T-helper 2 cell treated with Interferon-gamma antibody and Interleukin-4, amounts not matched to agents 5 μg/mL and 100 μg/mL, for 36 hours (primary cell): ENCODE results near the gene JAZF1.

Source experiments
- DNase-seq: peaks from one replicate; pipeline ENCODE4 v3.0.0; 2021; ENCODE audit warnings: low spot score
- H3K27ac Mint-ChIP-seq: one replicate; pipeline ENCODE4 v1.8.0; 2021; ENCODE audit warnings: mild to moderate bottlenecking, mixed read lengths
- H3K27me3 Mint-ChIP-seq: one replicate; pipeline ENCODE4 v1.8.0; 2021; ENCODE audit warnings: low read depth, mixed read lengths
- H3K36me3 Mint-ChIP-seq: one replicate; pipeline ENCODE4 v1.8.0; 2021; ENCODE audit warnings: low read depth, mixed read lengths
- H3K4me1 Mint-ChIP-seq: one replicate; pipeline ENCODE4 v1.8.0; 2021; ENCODE audit warnings: low read depth, mixed read lengths
- H3K4me3 Mint-ChIP-seq: one replicate; pipeline ENCODE4 v1.8.0; 2022; ENCODE audit warnings: mild to moderate bottlenecking, moderate library complexity, mixed read lengths
- H3K9me3 Mint-ChIP-seq: one replicate; pipeline ENCODE4 v1.8.0; 2021; ENCODE audit warnings: mixed read lengths

Gene JAZF1

DNA sequence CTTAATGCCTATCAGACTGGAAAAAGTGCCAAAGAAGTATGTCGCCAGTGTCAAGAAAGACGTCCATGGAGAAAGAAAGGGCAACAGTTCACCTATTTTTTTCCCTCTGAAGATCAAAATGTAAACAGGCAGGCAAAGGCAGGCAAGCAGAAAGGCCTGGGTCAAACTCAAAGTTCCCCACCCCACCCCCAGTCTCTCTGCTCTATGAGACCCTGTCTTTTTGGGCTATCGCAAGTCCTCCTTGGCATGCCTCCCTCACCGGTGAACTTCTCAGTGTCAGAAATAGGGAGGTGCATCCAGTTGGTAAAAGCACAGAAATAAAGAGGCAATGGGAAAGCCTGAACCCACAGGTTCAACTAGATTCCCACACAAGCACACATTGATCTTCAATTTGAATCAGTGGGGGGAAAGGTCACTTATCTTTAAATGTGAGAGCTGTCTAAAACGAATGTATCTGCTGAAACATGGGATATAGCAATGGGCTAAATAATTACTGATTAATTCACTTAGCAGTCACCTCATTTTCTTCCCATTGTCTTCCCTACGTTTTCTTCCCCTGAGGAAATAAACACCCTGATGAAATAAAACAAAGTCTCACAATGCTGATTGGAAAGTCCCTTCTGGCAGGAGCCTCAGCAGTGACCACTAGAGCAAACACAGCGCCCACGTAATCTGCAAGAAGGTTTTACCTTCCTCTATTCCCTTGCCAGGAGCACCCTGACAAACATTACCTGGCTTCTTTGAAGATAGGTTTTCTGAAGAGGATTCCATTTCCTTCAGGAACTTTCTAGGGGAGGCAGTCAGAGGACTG is 31.1 kb downstream of the JAZF1 start:
- Mint-ChIP-seq H3K27me3 (peaks cover 21% of the 10 kb centered on the region), H3K36me3 (no peaks in the 10 kb centered on the region), H3K4me3 (no peak overlapping the region), H3K9me3 (no peaks in the 10 kb centered on the region), H3K4me1 (peaks cover 16% of the 10 kb centered on the region), H3K27ac (no peak overlapping the region)
- DNase-seq, result no peak

DNA sequence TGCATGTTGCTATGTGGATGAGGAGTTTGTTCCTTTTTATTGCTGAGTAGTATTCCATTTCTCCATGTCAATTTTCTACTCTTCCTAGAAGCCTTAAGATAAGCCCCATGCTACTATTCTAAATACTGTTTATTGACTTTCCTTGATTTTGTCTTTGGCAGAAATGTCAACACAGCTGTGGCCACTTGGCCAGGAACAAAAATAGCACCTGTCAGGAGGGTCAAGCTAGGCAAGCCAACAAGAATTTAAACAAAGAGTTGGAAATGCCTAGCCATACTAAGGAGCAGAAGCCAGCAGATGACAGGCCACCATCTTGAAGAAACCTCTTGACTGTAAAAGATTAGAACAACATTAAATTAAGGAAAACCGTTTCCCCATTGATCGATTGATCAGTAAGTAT is 34.7 kb downstream of the JAZF1 start:
- Mint-ChIP-seq H3K4me1 (no peaks in the 10 kb centered on the region), H3K36me3 (no peaks in the 10 kb centered on the region), H3K4me3 (no peak overlapping the region), H3K9me3 (no peaks in the 10 kb centered on the region), H3K27me3 (peaks cover 21% of the 10 kb centered on the region), H3K27ac (no peak overlapping the region)
- no peak for DNase-seq

DNA sequence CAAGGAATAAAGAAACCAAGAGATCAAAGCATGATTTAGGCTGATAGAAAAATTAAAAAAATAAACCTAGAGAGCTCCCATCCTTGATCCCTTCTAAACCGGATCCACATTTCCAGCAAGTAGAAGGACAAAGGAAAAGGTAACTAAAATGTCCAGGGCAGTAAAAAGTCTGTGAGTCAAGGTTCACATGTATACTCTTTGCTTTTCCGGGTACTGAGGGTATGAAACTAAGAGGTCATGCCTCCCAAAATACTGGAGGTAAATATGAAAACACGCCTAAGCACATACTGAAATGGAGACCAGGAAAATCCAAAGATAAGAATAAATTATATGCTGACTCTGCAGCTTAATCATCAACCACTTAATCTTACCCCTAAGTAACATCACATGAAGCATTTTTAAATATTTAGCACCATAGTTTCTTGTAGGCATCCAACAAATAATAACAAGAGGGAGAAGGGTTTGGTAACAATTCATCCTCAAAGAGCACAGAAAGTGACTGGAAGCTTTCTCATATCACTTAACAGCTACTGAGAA is 35.4 kb downstream of the JAZF1 start:
- Mint-ChIP-seq H3K9me3 (no peaks in the 10 kb centered on the region), H3K36me3 (no peaks in the 10 kb centered on the region), H3K4me3 (no peak overlapping the region), H3K27ac (no peak overlapping the region), H3K4me1 (no peaks in the 10 kb centered on the region), H3K27me3 (peaks cover 21% of the 10 kb centered on the region)
- DNase-seq, result no peak

DNA sequence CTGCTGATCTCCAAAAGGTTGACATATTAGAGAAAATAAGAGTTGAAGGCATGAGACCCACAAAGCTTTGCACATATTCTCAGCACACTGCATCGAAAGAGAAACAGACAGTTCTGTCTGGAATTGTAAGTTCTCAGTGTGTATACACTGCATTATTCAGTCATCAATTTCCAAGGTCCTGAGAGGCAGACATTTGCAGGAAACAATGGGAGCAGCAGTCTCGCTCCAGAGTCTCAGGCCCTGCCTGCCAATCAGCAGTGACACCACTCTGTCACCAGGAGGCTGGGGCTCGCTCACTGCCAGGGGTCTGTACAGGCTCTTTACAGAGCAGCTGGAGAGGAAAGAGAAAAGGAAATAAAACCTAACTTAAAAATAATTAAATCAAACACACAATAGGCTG is 36.3 kb downstream of the JAZF1 start:
- Mint-ChIP-seq H3K4me3 (no peak overlapping the region), H3K27ac (no peak overlapping the region), H3K4me1 (no peaks in the 10 kb centered on the region), H3K36me3 (no peaks in the 10 kb centered on the region), H3K27me3 (peaks cover 19% of the 10 kb centered on the region), H3K9me3 (no peaks in the 10 kb centered on the region)
- DNase-seq, result no peak

DNA sequence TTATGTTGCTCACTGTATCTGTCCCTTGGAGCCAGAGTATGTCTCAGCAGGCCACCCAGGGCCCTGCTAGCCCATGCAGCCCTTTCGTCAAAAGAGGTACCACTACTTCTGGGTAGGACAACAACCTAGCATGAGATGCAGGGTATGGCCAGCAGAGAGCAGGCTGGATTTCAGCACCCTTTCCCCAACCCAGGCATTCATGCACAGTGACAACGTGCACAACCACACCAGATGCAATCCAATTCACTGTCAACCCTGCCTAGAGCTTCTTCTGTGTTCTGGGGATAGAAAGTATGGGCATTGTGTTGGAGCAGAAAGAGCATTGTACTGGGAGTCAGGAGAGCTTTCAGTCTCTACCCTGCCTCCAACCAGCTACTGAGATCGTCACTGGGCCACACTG is 37.9 kb downstream of the JAZF1 start:
- no peak overlapping the region for H3K27ac Mint-ChIP-seq
- H3K27me3 Mint-ChIP-seq, result peaks cover 17% of the 10 kb centered on the region
- no peak overlapping the region for H3K4me3 Mint-ChIP-seq

DNA sequence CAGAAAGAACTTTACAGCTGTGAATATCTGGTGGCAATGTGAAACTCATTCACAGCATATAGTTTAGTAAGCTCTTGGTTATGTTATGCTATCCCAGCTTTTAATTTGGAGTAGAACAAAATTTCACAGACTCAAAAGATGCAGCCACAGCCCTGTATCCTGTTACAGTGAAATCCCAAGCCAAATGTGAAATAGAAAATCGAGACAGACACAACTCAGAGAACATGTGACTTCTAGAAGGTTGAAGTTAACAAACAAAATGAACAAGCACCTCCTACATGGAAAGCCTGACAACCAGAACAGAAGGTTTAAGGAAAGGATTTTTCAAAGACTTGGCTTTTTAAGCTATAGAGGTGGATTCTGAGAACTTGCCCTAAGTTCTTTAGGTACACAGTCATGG is 39.6 kb downstream of the JAZF1 start:
- Mint-ChIP-seq H3K9me3 (no peaks in the 10 kb centered on the region), H3K4me3 (no peak overlapping the region), H3K27me3 (peaks cover 17% of the 10 kb centered on the region), H3K4me1 (no peaks in the 10 kb centered on the region), H3K36me3 (no peaks in the 10 kb centered on the region), H3K27ac (no peak overlapping the region)
- no peak for DNase-seq

More for the DNA sequence above, 37.9 kb downstream of the JAZF1 start:
- Mint-ChIP-seq H3K36me3 (no peaks in the 10 kb centered on the region), H3K9me3 (no peaks in the 10 kb centered on the region), H3K4me1 (no peaks in the 10 kb centered on the region)
- DNase-seq, result no peak

DNA sequence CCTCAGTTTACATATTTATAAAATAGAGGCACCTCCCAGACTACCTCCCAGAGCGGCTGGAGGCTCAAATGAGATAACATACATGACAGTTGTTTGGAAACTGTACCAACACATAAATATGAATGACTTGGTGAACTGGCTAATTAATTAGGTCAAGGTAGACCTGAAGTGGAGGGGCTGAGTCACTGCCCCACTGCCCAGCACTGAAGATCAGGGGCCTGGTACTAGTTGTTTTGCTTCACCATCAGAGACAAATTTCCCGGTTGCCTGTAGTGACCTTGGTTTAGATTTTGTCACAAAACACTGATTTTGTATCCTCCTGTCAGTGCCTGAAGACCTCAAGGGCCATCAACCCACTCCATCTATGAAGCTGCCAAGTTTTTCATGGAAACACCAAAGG is 41.8 kb downstream of the JAZF1 start:
- H3K4me3 Mint-ChIP-seq, result no peak overlapping the region
- no peaks in the 10 kb centered on the region for H3K4me1 Mint-ChIP-seq
- H3K36me3 Mint-ChIP-seq, result no peaks in the 10 kb centered on the region
- no peak overlapping the region for H3K27ac Mint-ChIP-seq
- no peak for DNase-seq
- peaks cover 8% of the 10 kb centered on the region for H3K27me3 Mint-ChIP-seq
- H3K9me3 Mint-ChIP-seq, result no peaks in the 10 kb centered on the region

DNA sequence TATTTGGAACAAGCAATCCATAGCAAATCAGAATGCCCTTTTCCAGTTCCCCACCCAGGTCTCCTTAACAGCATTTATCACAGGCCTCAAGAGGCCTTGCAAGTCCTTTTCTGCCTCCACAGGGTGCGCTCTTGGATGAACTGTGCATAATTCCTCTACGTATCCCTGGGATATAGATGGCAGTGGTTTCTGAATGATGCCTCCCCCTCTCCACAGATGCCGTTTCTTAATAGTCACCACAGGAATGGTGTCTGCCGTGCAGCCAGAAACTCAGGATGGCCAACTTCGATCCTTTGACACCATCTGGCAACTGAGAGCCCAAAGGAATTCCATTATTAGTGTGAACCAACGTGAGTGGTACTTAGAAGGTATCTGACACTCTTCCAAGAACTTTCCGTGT is 43.1 kb downstream of the JAZF1 start:
- DNase-seq, result no peak
- H3K27me3 Mint-ChIP-seq, result peaks cover 4% of the 10 kb centered on the region
- no peaks in the 10 kb centered on the region for H3K4me1 Mint-ChIP-seq
- H3K27ac Mint-ChIP-seq, result no peak overlapping the region
- H3K36me3 Mint-ChIP-seq, result no peaks in the 10 kb centered on the region
- H3K4me3 Mint-ChIP-seq, result no peak overlapping the region
- H3K9me3 Mint-ChIP-seq, result no peaks in the 10 kb centered on the region

DNA sequence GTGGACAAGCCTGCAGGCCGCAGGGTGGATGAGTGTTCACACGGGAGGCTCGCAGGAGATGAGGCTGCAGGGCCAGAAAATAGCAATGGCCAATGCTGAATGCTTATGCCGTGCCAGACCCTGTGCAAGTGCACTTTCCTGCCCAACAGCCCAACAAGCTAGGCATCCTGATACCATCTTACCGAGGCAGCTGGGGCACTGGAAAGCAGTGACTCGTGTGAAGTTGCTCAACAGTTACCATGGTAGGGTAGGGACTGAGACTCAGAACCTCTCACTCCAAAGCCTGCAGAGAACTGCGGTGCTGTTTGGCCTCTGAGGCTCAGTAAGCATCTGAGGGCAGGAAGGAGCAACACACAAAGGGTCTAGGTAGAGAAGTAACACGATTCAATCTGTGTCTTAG is 43.7 kb downstream of the JAZF1 start:
- no peaks in the 10 kb centered on the region for H3K9me3 Mint-ChIP-seq
- no peak overlapping the region for H3K27ac Mint-ChIP-seq
- H3K4me3 Mint-ChIP-seq, result no peak overlapping the region
- H3K4me1 Mint-ChIP-seq, result no peaks in the 10 kb centered on the region
- no peak for DNase-seq
- no peaks in the 10 kb centered on the region for H3K36me3 Mint-ChIP-seq
- H3K27me3 Mint-ChIP-seq, result peaks cover 5% of the 10 kb centered on the region

DNA sequence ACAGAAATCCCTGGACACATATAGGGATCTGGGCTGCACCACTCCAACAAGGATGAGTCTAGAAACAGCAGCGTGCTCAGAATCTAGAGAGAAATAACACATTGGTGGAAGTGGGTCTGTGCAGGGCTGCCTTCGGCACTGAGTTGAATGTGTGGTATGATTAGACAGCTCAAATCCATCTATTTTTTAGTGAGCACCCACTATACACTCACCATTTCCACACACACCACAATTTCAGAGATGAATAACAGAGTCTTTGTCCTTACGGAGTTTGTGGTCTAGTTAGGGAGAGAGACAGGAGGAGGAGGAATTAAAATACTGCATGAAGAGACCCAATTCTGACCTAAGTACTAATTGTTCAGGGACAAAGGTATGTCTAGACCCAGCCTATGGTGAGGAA is 44.2 kb downstream of the JAZF1 start:
- Mint-ChIP-seq H3K36me3 (no peaks in the 10 kb centered on the region), H3K9me3 (no peaks in the 10 kb centered on the region), H3K4me3 (no peak overlapping the region), H3K27me3 (peaks cover 5% of the 10 kb centered on the region), H3K27ac (no peak overlapping the region), H3K4me1 (no peaks in the 10 kb centered on the region)
- DNase-seq, result no peak

DNA sequence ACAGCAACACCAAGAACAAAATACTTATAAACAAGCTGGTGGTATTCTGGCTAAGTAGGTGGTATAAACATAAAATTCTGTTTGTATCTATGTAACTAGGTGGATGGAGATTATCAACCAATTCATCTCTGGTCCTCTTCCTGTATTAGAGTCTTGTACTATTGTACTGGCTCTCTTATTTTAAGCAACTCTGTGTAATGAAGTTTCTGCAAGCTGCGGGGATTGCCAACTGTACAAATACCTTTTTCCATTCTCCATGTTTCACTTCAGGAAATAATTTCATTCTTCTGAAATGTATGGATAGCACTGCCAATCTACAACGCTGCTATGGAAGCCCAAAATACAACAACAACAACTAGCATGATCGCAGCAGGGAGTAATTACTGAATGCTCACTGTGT is 44.8 kb downstream of the JAZF1 start:
- Mint-ChIP-seq H3K27ac (no peak overlapping the region), H3K36me3 (no peaks in the 10 kb centered on the region), H3K27me3 (peaks cover 5% of the 10 kb centered on the region), H3K9me3 (no peaks in the 10 kb centered on the region), H3K4me3 (no peak overlapping the region), H3K4me1 (no peaks in the 10 kb centered on the region)
- no peak for DNase-seq

DNA sequence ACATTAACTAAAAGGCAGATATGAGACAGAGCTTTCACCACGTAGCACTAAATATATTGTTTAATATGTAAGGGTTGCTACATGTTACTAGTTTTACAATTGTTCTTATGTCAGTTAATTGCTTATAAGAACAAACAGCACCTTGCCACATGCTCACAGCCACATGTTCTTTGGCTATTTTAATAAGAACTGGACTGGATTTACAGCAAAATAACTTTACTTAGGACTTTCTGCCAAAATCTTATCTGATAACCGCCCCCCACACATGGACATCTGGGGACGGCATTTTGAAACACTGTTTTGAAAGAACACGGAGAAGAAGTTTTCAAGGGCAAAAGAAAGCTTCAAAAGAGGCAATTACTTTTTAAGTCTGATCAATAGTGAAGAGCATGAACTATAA is 45.3 kb downstream of the JAZF1 start:
- H3K36me3 Mint-ChIP-seq, result no peaks in the 10 kb centered on the region
- DNase-seq, result no peak
- H3K27ac Mint-ChIP-seq, result no peak overlapping the region
- no peaks in the 10 kb centered on the region for H3K4me1 Mint-ChIP-seq
- H3K9me3 Mint-ChIP-seq, result no peaks in the 10 kb centered on the region
- peaks cover 5% of the 10 kb centered on the region for H3K27me3 Mint-ChIP-seq
- no peak overlapping the region for H3K4me3 Mint-ChIP-seq

DNA sequence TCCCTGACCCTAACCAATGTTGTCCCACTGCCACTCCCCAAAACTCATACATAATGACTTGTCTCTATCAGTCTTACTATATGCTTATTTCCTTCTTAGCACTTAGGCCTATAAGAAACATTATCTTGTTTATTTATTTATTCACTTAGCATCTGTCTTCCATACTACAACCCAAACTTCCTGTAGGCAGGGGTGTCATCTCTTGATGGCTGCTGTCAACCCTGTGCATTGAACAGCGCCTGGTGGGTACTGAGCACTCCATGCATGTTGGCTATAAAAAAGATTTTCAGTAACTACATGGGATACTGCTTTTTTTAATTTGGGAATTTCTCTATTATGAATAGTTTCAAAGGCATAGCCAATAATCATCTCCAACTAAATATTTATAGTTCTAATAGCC is 46.7 kb downstream of the JAZF1 start:
- Mint-ChIP-seq H3K4me1 (no peaks in the 10 kb centered on the region), H3K27ac (no peak overlapping the region), H3K4me3 (no peak overlapping the region), H3K9me3 (no peaks in the 10 kb centered on the region), H3K27me3 (peaks cover 5% of the 10 kb centered on the region), H3K36me3 (no peaks in the 10 kb centered on the region)
- DNase-seq, result no peak

DNA sequence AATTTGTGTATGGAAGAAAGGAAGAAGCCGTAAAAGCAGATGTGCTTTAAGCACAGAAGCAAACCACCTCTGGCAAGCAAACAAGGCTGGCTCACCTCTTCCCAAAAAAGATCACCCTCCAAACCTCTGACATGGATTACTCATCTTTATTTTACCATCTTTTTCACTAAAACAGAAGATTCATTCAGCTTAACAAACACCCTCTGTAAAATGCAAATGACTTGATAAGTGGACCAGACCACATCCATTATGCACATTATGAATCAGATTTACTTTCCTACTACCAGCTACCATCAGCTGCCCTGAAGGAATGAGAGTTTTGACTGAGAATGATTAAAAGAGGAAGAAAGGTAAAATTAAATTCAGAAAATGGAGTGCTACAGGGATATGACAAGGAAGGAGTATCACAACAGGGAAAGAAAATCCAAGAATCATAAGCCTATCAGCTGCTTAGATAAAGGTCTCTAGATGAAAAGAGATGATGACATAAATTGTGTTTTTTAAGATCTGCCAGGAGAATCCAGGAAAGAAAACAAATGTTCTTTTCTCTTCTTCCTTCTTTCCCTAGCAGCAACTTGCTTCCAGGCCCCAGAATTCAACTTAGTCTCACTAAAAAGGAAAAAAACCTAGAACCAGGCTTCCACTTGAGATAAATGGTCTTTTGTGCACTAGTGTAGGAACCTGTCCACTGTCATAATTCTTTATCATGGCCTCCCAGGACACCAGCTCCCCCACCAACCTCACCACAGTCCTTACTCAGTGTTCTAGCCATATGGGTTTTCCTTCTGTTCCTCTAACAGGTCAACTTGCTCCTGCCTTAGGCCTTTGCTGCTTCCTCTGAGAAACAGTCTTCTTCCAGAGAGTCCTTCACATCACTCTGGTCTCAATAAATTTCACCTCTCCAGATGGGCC is 47.4 kb downstream of the JAZF1 start:
- no peaks in the 10 kb centered on the region for H3K9me3 Mint-ChIP-seq
- H3K4me1 Mint-ChIP-seq, result no peaks in the 10 kb centered on the region
- H3K27me3 Mint-ChIP-seq, result peaks cover 5% of the 10 kb centered on the region
- no peak overlapping the region for H3K27ac Mint-ChIP-seq
- no peaks in the 10 kb centered on the region for H3K36me3 Mint-ChIP-seq
- no peak overlapping the region for H3K4me3 Mint-ChIP-seq
- DNase-seq, result no peak
